OCI-M2 (cell line): ENCODE measurements around the gene TMEM203.

Experiments used
- DNase-seq: peaks from one replicate; lab custom pipeline; 2025; ENCODE audit not compliant: unreplicated experiment; lab: John Stamatoyannopoulos, UW

The TMEM203 gene

DNA sequence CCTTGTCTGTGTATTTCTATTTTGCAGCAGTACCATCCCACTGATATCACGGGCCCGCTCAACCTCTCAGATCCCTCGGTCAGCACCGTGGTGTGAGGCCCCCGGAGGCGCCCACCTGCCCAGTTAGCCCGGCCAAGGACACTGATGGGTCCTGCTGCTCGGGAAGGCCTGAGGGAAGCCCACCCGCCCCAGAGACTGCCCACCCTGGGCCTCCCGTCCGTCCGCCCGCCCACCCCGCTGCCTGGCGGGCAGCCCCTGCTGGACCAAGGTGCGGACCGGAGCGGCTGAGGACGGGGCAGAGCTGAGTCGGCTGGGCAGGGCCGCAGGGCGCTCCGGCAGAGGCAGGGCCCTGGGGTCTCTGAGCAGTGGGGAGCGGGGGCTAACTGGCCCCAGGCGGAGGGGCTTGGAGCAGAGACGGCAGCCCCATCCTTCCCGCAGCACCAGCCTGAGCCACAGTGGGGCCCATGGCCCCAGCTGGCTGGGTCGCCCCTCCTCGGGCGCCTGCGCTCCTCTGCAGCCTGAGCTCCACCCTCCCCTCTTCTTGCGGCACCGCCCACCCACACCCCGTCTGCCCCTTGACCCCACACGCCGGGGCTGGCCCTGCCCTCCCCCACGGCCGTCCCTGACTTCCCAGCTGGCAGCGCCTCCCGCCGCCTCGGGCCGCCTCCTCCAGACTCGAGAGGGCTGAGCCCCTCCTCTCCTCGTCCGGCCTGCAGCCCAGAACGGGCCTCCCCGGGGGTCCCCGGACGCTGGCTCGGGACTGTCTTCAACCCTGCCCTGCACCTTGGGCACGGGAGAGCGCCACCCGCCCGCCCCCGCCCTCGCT is 37.5 kb downstream of the TMEM203 start:
- DNase-seq, result peak; percentile 4

- no peak for DNase-seq
Observed at GRCh38 chr9:137167277-137167746, 38.1 kb downstream of the TMEM203 start.

DNA sequence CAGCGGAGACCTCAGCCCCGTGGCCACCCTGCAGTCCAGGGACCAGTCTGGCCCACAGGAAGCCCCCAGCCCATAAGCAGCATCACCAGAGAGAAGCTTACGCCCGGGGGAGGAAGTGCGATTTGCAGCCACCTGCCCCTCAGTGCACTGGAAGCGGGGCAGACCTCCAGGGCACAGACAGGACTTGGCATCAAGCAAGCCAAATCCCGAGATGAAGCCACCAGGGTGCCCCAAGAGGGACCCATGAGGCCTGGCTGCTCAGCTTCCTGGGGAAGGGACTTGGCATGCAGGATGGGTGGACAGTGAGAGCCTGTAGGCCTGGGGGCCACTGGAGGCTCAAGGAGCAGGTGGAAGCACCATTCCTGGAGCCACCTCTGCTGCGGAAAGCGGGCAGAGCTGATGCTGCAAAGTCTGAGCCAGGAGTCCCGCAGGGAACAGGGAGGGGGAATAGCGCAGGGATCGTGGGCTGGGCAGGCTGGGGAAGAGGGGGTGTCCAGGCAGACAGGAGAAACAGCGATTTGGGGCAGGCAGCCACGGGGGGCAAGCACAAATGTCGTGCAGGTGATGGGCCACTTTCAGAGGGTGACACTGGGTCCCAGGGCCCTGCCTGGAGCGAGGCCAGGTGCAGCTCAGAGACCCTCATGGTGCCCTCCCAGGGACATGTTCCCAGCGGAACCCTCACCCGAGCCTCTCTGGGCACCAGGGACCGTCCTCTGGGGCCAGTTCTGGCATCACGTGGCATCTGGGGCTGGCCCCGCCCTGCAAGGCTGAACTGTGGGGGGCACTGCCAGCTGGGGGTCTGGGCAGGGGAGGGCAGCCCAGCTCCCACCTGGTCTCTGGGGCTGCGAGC is 38.8 kb downstream of the TMEM203 start:
- no peak for DNase-seq

- no peak for DNase-seq
Observed at GRCh38 chr9:137165250-137165836, 40.1 kb downstream of the TMEM203 start.

- no peak for DNase-seq
Observed at GRCh38 chr9:137164370-137165249, 40.8 kb downstream of the TMEM203 start.

DNA sequence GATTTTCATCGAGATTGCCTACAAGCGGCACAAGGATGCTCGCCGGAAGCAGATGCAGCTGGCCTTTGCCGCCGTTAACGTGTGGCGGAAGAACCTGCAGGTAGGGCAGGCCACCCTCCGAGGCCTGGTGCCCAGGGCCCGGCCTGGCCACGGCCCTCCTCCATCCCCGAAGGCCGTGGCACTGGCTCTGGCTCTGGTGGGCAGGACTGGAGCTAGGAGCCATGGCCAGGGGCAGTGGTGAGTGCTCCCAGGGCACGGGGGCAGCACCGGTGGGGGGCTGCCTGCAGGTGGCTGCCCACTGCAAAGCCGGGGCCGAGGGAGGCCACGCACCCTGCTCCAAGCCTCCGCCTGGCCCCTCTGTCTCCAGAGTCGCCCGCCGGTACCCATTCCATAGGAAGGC is 41.6 kb downstream of the TMEM203 start:
- no peak for DNase-seq

DNA sequence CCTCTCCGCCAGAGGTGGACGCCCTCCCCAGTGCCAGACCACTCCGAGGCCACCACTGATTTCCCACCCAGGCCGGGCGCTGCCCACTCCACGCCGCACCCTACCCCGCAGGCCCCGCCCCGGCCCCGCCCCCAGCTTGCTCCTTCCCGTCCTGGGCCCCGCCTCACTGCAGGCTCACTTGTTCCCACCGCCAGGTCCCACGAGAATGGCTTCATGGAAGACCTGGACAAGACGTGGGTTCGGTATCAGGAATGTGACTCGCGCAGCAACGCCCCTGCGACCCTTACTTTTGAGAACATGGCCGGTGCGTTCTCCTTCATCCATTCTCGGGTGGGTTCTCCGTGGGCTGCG is 42.1 kb downstream of the TMEM203 start:
- DNase-seq, result no peak

GRCh38 chr9:137162505-137163364 is 42.7 kb downstream of the TMEM203 start:
- DNase-seq, result no peak

- DNase-seq, result no peak
Observed at GRCh38 chr9:137161558-137162486, 43.6 kb downstream of the TMEM203 start.

GRCh38 chr9:137160716-137161557 is 44.5 kb downstream of the TMEM203 start:
- no peak for DNase-seq

GRCh38 chr9:137160054-137160425 is 45.4 kb downstream of the TMEM203 start:
- no peak for DNase-seq

GRCh38 chr9:137159105-137160053 is 46.1 kb downstream of the TMEM203 start:
- DNase-seq, result no peak

GRCh38 chr9:137158625-137159024 is 46.8 kb downstream of the TMEM203 start:
- DNase-seq, result no peak

GRCh38 chr9:137157618-137158415 is 47.6 kb downstream of the TMEM203 start:
- no peak for DNase-seq

DNA sequence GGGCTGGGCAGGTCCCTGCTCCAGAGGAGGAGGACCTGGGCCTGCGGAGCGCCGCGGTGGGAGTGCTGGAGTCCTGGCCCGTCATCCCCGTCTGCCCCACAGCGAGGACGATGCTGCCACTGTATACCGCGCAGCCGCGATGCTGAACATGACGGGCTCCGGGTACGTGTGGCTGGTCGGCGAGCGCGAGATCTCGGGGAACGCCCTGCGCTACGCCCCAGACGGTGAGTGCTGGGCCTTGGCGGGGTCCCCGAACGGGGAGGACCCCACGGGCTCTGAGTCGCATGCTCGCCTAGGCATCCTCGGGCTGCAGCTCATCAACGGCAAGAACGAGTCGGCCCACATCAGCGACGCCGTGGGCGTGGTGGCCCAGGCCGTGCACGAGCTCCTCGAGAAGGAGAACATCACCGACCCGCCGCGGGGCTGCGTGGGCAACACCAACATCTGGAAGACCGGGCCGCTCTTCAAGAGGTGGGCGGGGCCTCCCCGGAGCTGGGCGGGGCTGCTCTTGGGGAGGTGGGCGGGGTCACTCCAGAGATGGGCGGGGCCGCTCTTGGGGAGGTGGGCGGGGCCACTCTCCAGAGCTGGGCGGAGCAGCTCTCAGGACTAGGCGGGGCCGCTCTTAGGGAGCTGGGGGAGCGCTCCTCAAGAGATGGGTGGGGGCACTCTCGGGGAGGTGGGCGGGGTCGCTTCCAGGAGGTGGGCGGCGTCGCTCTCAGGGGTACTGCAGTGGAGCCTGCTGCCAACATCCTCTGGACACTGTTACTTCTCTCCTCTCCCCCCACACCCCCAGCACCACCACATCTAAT is 48.7 kb downstream of the TMEM203 start:
- DNase-seq, result no peak
